Neural cell (in vitro differentiated cells): ENCODE data around the gene ANG. TPM values are rescaled to one million over a fixed set of nuclear protein-coding genes. Genes with fewer than 3 reads are reported as not detected.

Source experiments
- H2AFZ ChIP-seq: fragments of 200-600, 300-800 bp; sonication (generic), shearing (Covaris generic); 2 replicates; pipeline ENCODE4 v1.6.0; 2014; ENCODE audit warnings: low read depth, mild to moderate bottlenecking, antibody characterized with exemption, low read length, moderate library complexity
- H3F3A ChIP-seq: fragments of 200-600 bp; shearing (Covaris generic); 2 replicates; pipeline ENCODE4 v1.6.1; 2016; ENCODE audit warnings: mild to moderate bottlenecking, moderate library complexity, mixed read lengths, antibody characterized with exemption, low read length; ENCODE audit not compliant: insufficient read depth, poor library complexity, severe bottlenecking
- H3K27ac ChIP-seq: fragments of 200-600, 300-800 bp; sonication (generic), shearing (Covaris generic); 2 replicates; pipeline ENCODE4 v1.5.1; 2014; ENCODE audit warnings: mild to moderate bottlenecking, low read length, moderate library complexity
- H3K27me3 ChIP-seq: fragments of 300-800, 200-600 bp; sonication (generic), shearing (Covaris generic); 2 replicates; pipeline ENCODE4 v1.6.0; 2014; ENCODE audit warnings: mild to moderate bottlenecking, low read depth, low read length, moderate library complexity; ENCODE audit not compliant: insufficient read depth
- H3K36me3 ChIP-seq: fragments of 300-800, 200-600 bp; sonication (generic), shearing (Covaris generic); 2 replicates; pipeline ENCODE4 v1.5.1; 2014; ENCODE audit warnings: mild to moderate bottlenecking, antibody characterized with exemption, low read length, moderate library complexity; ENCODE audit not compliant: insufficient read depth
- H3K4me2 ChIP-seq: fragments of 300-800, 200-600 bp; sonication (generic), shearing (Covaris generic); 2 replicates; pipeline ENCODE4 v1.6.0; 2014; ENCODE audit warnings: mild to moderate bottlenecking, low read length
- H3K4me3 ChIP-seq: fragments of 300-800, 200-600 bp; sonication (generic), shearing (Covaris generic); 2 replicates; pipeline ENCODE4 v1.5.1; 2014; ENCODE audit warnings: mild to moderate bottlenecking, low read length, moderate library complexity
- H3K79me2 ChIP-seq: fragments of 200-600 bp; shearing (Covaris generic); replicated peaks from 2 replicates; pipeline ENCODE4 v1.6.0; 2014; ENCODE audit warnings: mild to moderate bottlenecking, low read length, moderate library complexity; ENCODE audit not compliant: insufficient read depth
- H3K9ac ChIP-seq: fragments of 300-800, 200-600 bp; sonication (generic), shearing (Covaris generic); 2 replicates; pipeline ENCODE4 v1.6.1; 2016; ENCODE audit warnings: mild to moderate bottlenecking, low read length, mixed read lengths
- H3K9me2 ChIP-seq: fragments of 200-600 bp; shearing (Covaris generic); 2 replicates; pipeline ENCODE4 v1.6.1; 2016; ENCODE audit warnings: mild to moderate bottlenecking, low read length, mixed read lengths; ENCODE audit not compliant: insufficient read depth
- H3K9me3 ChIP-seq: fragments of 200-600, 300-800 bp; sonication (generic), shearing (Covaris generic); 2 replicates; pipeline ENCODE4 v1.6.1; 2016; ENCODE audit warnings: mild to moderate bottlenecking, mixed run types, low read length, moderate library complexity, mixed read lengths
- H4K20me1 ChIP-seq: fragments of 200-600 bp; shearing (Covaris generic); 2 replicates; pipeline ENCODE4 v1.6.1; 2016; ENCODE audit warnings: mild to moderate bottlenecking, mixed run types; ENCODE audit not compliant: insufficient read depth
- CTCF ChIP-seq: fragments of 450-650 bp; IDR thresholded peaks from 2 replicates; pipeline ENCODE4 v1.5.1; 2014; ENCODE audit warnings: antibody characterized with exemption, mild to moderate bottlenecking, moderate library complexity; ENCODE audit not compliant: poor library complexity, severe bottlenecking
- EP300 ChIP-seq: fragments of 450-650 bp; conservative IDR thresholded peaks from 2 replicates; pipeline ENCODE4 v1.6.1; 2014; ENCODE audit warnings: antibody characterized with exemption, mild to moderate bottlenecking, moderate library complexity; ENCODE audit not compliant: poor library complexity, severe bottlenecking
- EZH2 ChIP-seq: fragments of 200-600, 300-800 bp; shearing (Covaris generic), sonication (generic); IDR thresholded peaks from 2 replicates; pipeline ENCODE4 v1.6.1; 2014; ENCODE audit warnings: antibody characterized with exemption, low read length, borderline replicate concordance, mild to moderate bottlenecking; ENCODE audit not compliant: insufficient read depth, poor library complexity, severe bottlenecking
- MXI1 ChIP-seq: fragments of 450-650 bp; conservative IDR thresholded peaks from 2 replicates; pipeline ENCODE4 v1.6.1; 2014; ENCODE audit warnings: antibody characterized with exemption, mild to moderate bottlenecking; ENCODE audit not compliant: poor library complexity, severe bottlenecking
- POLR2AphosphoS5 ChIP-seq: IDR thresholded peaks from 2 replicates; pipeline ENCODE4 v1.6.1; 2012
- RAD21 ChIP-seq: fragments of 450-650 bp; conservative IDR thresholded peaks from 2 replicates; pipeline ENCODE4 v1.6.1; 2014; ENCODE audit warnings: antibody characterized with exemption, mild to moderate bottlenecking, moderate library complexity
- SMC3 ChIP-seq: fragments of 450-650 bp; conservative IDR thresholded peaks from 2 replicates; pipeline ENCODE4 v1.6.1; 2014; ENCODE audit warnings: antibody characterized with exemption, mild to moderate bottlenecking, moderate library complexity; ENCODE audit not compliant: poor library complexity
- TAF1 ChIP-seq: IDR thresholded peaks from 2 replicates; pipeline ENCODE4 v1.6.1; 2012; ENCODE audit warnings: low read depth
- polyA plus RNA-seq: library from polyadenylated mRNA; depleted of rRNA; stranded (reverse); fragments of >200 nt; gene quantifications from 2 replicates; pipeline ENCODE4 v1.2.3, GENCODE V29; 2014
- TF ChIP-seq, protein P1 (sequence below): IDR thresholded peaks from 2 replicates; pipeline ENCODE4 v1.6.1; 2012; ENCODE audit warnings: borderline replicate concordance

The ANG gene
- polyA plus RNA-seq, 1 donor from 2014 or later = 0.47 TPM

GRCh38 chr14:20681348-20682126 lies 7.0 kb upstream of the ANG start:
- Histone ChIP-seq H3K4me3 (peak overlapping the region; percentile 78), H4K20me1 (no peaks in the 10 kb centered on the region), H3K9ac (peak overlapping the region; percentile 96), H3K79me2 (no peaks in the 10 kb centered on the region), H3K4me2 (peak overlapping the region; percentile 87), H3K36me3 (no peaks in the 10 kb centered on the region), H3K27me3 (no peaks in the 10 kb centered on the region), H2AFZ (peak overlapping the region; percentile 87), H3K9me2 (no peaks in the 10 kb centered on the region), H3K27ac (peak overlapping the region; percentile 95), H3K9me3 (no peaks in the 10 kb centered on the region), H3F3A (peaks cover 3% of the 10 kb centered on the region)
- TF ChIP-seq SMC3 = peak; percentile 43
- TF ChIP-seq, protein P1, sequence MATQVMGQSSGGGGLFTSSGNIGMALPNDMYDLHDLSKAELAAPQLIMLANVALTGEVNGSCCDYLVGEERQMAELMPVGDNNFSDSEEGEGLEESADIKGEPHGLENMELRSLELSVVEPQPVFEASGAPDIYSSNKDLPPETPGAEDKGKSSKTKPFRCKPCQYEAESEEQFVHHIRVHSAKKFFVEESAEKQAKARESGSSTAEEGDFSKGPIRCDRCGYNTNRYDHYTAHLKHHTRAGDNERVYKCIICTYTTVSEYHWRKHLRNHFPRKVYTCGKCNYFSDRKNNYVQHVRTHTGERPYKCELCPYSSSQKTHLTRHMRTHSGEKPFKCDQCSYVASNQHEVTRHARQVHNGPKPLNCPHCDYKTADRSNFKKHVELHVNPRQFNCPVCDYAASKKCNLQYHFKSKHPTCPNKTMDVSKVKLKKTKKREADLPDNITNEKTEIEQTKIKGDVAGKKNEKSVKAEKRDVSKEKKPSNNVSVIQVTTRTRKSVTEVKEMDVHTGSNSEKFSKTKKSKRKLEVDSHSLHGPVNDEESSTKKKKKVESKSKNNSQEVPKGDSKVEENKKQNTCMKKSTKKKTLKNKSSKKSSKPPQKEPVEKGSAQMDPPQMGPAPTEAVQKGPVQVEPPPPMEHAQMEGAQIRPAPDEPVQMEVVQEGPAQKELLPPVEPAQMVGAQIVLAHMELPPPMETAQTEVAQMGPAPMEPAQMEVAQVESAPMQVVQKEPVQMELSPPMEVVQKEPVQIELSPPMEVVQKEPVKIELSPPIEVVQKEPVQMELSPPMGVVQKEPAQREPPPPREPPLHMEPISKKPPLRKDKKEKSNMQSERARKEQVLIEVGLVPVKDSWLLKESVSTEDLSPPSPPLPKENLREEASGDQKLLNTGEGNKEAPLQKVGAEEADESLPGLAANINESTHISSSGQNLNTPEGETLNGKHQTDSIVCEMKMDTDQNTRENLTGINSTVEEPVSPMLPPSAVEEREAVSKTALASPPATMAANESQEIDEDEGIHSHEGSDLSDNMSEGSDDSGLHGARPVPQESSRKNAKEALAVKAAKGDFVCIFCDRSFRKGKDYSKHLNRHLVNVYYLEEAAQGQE = peak; percentile 12
- TF ChIP-seq EP300 = no peak
- peak; percentile 5 for TF ChIP-seq MXI1

GRCh38 chr14:20682127-20682434 lies 6.5 kb upstream of the ANG start:
- peak overlapping the region; percentile 78 for H3K4me3 ChIP-seq
- TF ChIP-seq SMC3 (no peak), RAD21 (no peak), EP300 (no peak), MXI1 (no peak), EZH2 (no peak), TAF1 (no peak), POLR2AphosphoS5 (no peak), CTCF (no peak)
- TF ChIP-seq, protein P1 = no peak
- H3K9me2 ChIP-seq = no peaks in the 10 kb centered on the region
- peak overlapping the region; percentile 96 for H3K9ac ChIP-seq
- H3K79me2 ChIP-seq = no peaks in the 10 kb centered on the region
- H3K4me2 ChIP-seq = peak overlapping the region; percentile 63
- H4K20me1 ChIP-seq = no peaks in the 10 kb centered on the region
- no peaks in the 10 kb centered on the region for H3K9me3 ChIP-seq
- H2AFZ ChIP-seq = peak overlapping the region; percentile 87
- peak overlapping the region; percentile 95 for H3K27ac ChIP-seq
- no peaks in the 10 kb centered on the region for H3K27me3 ChIP-seq
- H3F3A ChIP-seq = peaks cover 3% of the 10 kb centered on the region
- H3K36me3 ChIP-seq = no peaks in the 10 kb centered on the region
